COR-L47 (cell line): ENCODE results near the gene CLIC2.

ENCODE experiments used
- DNase-seq: peaks from one replicate; lab custom pipeline; 2025; lab: John Stamatoyannopoulos, UW

The CLIC2 gene

DNA sequence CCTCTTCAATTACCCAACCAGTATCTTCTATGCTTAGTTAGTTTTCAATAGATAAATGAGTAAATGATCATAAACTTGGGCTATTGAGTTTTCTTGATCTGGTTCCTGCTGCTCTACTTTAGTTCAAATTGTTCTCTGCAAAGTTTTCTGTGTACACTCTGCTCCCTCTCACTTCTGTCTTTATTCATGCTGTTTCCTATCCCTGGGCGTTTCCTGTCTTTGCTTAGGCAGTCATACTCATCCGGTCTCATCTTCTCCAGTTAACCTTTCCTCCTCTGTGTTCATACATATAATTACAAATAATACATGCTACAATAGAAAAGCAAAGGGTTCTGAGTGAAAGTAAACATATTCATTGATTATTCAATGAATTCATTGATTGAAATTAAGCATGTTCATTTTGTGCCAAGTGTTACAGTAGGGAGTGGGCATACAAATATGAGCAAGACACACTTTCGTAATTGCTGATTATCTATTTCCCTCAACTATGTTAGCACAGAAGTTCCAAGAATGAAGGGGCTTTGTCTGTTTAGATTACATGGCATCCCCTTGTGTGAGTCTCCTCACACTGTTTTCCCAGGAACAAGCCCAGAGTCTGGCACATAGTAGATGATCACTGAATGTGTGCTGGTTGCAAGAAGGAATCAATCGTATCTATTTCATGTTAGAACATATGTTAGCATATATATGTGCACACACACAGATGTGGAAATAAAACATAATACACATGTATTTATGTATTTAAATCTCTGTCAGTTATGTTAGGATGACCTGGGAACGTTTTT, 71.3 kb downstream of the CLIC2 start:
- no peak for DNase-seq

GRCh38 chrX:155259752-155260151, 74.7 kb downstream of the CLIC2 start:
- no peak for DNase-seq

- DNase-seq = no peak
Measured at GRCh38 chrX:155251391-155251790, 83.0 kb downstream of the CLIC2 start.

GRCh38 chrX:155247497-155247896, 86.9 kb downstream of the CLIC2 start:
- DNase-seq = no peak

DNA sequence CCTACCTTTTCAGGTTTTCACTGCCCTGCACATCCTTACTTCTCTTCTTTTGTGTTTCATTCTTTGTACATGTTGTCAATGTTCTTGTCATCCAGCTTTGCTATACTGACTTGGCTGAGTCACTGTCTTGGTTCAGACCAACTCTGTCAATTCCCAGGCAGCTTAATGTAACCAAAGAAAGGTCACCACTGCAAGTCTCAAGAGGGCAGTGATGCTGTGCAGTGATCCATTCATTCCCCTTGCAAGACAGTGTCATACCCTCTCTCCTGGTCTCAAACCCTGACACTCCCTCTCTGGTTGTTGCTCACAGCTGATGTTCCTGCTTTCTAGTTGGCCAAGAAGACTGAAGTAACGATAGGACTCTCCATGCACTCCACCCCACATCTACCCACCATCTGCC, 87.7 kb downstream of the CLIC2 start:
- no peak for DNase-seq

GRCh38 chrX:155242300-155242699, 92.1 kb downstream of the CLIC2 start:
- DNase-seq = no peak

- DNase-seq = no peak
Measured at GRCh38 chrX:155237719-155238118, 96.7 kb downstream of the CLIC2 start.

DNA sequence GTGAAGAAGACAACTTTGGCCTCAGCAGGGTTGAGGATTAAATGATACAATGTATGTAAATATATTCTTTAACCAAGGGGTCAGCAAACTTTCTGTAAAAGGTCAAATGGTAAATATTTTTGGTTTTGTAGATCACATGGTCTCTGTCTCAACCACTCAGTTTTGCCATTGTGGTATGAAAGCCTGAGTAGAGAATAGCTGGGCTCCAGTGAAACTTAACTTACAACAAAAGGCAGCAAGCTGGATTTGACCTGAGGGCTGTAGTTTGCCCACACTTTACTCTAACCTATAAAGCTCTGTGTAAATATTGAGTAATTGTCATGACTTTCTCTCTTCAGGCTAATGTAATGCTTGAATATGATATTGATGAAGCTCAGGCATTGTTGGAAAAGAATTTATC, 98.5 kb downstream of the CLIC2 start:
- no peak for DNase-seq

DNA sequence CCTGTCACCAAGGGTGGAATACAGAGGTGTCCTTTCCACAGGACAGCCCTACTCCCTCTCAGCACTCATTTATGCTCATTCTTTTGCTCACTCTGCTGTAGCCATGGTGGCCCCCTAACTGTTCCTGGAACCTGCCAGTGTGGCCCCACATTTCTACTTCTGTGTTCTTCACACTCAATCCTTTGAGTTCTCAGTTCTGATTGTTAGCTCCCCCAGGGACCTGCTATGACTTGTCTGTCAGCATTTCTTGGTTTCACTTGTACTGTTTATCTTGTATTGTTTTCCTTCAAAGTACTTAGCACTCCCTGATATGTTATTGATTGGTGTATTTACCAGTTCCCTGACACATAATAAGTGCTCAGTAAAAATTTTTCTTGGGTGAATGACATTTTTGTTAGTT, 103.3 kb downstream of the CLIC2 start:
- no peak for DNase-seq
